Activated CD4-positive, alpha-beta T cell treated with anti-CD3 and anti-CD28 coated beads, Interleukin-2, amount 10 ng/mL, durations not matched to agents 7 days and 5 days (primary cell): ENCODE results near the gene CDK11A. TPM values are rescaled to one million over a fixed set of nuclear protein-coding genes. Genes with fewer than 3 reads are reported as not detected.
"Not testable (repeated sequence)": the region's sequence is repeated elsewhere in the genome, so short reads cannot be mapped to it uniquely, and the experiment has no call there.

Experiments
- CTCF ChIA-PET: fragments of 350-600 bp; sonication (Branson Sonifier 250); formaldehyde crosslinking; loops from one replicate; lab custom pipeline; 2021; ENCODE audit warnings: antibody characterized with exemption; lab: Charles Lee
- POLR2A ChIA-PET: fragments of 350-600 bp; sonication (Branson Sonifier 250); formaldehyde crosslinking; loops from one replicate; lab custom pipeline; 2021; ENCODE audit warnings: antibody characterized with exemption; lab: Charles Lee
- DNase-seq: peaks from one replicate; pipeline ENCODE4 v3.0.0-alpha.2; 2020
- H3K27ac Mint-ChIP-seq: one replicate; pipeline ENCODE4 v1.8.0; 2021; ENCODE audit warnings: mild to moderate bottlenecking, moderate library complexity, mixed read lengths
- H3K27me3 Mint-ChIP-seq: one replicate; pipeline ENCODE4 v1.8.0; 2021; ENCODE audit warnings: mixed read lengths
- H3K36me3 Mint-ChIP-seq: one replicate; pipeline ENCODE4 v1.8.0; 2021; ENCODE audit warnings: low read depth, mixed read lengths
- H3K4me1 Mint-ChIP-seq: one replicate; pipeline ENCODE4 v1.8.0; 2021; ENCODE audit warnings: mixed read lengths
- H3K4me3 Mint-ChIP-seq: one replicate; pipeline ENCODE4 v1.8.0; 2021; ENCODE audit warnings: mild to moderate bottlenecking, moderate library complexity, mixed read lengths
- H3K9me3 Mint-ChIP-seq: one replicate; pipeline ENCODE4 v1.8.0; 2021; ENCODE audit warnings: mixed read lengths
- total RNA-seq, 2 experiments: library from RNA; stranded (reverse); gene quantifications; one replicate each; pipeline ENCODE4 v1.2.3, GENCODE V29; 2021

Gene CDK11A
- total RNA-seq, 2 experiments from 2014 or later: 61.4 to 81.9 TPM

- DNase-seq: no peak
- H3K36me3 Mint-ChIP-seq: peaks cover 7% of the 10 kb centered on the region
- ChIA-PET CTCF (no interaction called here), POLR2A (no interaction called here)
- H3K9me3 Mint-ChIP-seq: no peaks in the 10 kb centered on the region
- H3K27ac Mint-ChIP-seq: no peak overlapping the region
- no peaks in the 10 kb centered on the region for H3K27me3 Mint-ChIP-seq
- H3K4me1 Mint-ChIP-seq: peaks cover 5% of the 10 kb centered on the region
- H3K4me3 Mint-ChIP-seq: no peak overlapping the region
These were observed 28.0 kb upstream of the CDK11A start for GRCh38 chr1:1752190-1752589.

GRCh38 chr1:1749941-1750340 lies 25.8 kb upstream of the CDK11A start:
- H3K4me1 Mint-ChIP-seq, CTCF ChIA-PET, H3K9me3 Mint-ChIP-seq, H3K4me3 Mint-ChIP-seq, DNase-seq, H3K36me3 Mint-ChIP-seq, POLR2A ChIA-PET, H3K27ac Mint-ChIP-seq, H3K27me3 Mint-ChIP-seq: not testable (repeated sequence)

- H3K9me3 Mint-ChIP-seq: no peaks in the 10 kb centered on the region
- H3K36me3 Mint-ChIP-seq: no peaks in the 10 kb centered on the region
- H3K4me3 Mint-ChIP-seq: no peak overlapping the region
- ChIA-PET CTCF (no interaction called here), POLR2A (no interaction called here)
- no peaks in the 10 kb centered on the region for H3K27me3 Mint-ChIP-seq
- peaks cover 5% of the 10 kb centered on the region for H3K4me1 Mint-ChIP-seq
- DNase-seq: no peak
- H3K27ac Mint-ChIP-seq: no peak overlapping the region
These were observed 24.6 kb upstream of the CDK11A start for GRCh38 chr1:1748686-1749321.

- DNase-seq, POLR2A ChIA-PET, H3K9me3 Mint-ChIP-seq, H3K4me1 Mint-ChIP-seq, H3K36me3 Mint-ChIP-seq, H3K27me3 Mint-ChIP-seq: not testable (repeated sequence)
- H3K27ac Mint-ChIP-seq: peak overlapping the region; percentile 86
- H3K4me3 Mint-ChIP-seq: peak overlapping the region; percentile 38
- CTCF ChIA-PET: interaction anchor here (0.7 kb wide), 1 partner anchor 163 kb away, joined by 3 read pairs; no protein-coding TSS in a partner anchor
These were observed 22.4 kb upstream of the CDK11A start for GRCh38 chr1:1746566-1746909.

- CTCF ChIA-PET: interaction anchor here (0.7 kb wide), 1 partner anchor 163 kb away, joined by 3 read pairs; no protein-coding TSS in a partner anchor
- Mint-ChIP-seq H3K27ac (peak overlapping the region; percentile 86), H3K4me3 (peak overlapping the region; percentile 38)
- H3K4me1 Mint-ChIP-seq, H3K9me3 Mint-ChIP-seq, POLR2A ChIA-PET, H3K36me3 Mint-ChIP-seq, H3K27me3 Mint-ChIP-seq: not testable (repeated sequence)
- DNase-seq: peak; percentile 78
These were observed 21.8 kb upstream of the CDK11A start for GRCh38 chr1:1745651-1746565.

GRCh38 chr1:1742529-1742928 lies 18.4 kb upstream of the CDK11A start:
- CTCF ChIA-PET: not testable (repeated sequence)
- POLR2A ChIA-PET: interaction anchor here (0.7 kb wide), 1 partner anchor 166 kb away, joined by 3 read pairs; no protein-coding TSS in a partner anchor

GRCh38 chr1:1741013-1741412 lies 16.9 kb upstream of the CDK11A start:
- CTCF ChIA-PET, H3K4me3 Mint-ChIP-seq, H3K36me3 Mint-ChIP-seq: not testable (repeated sequence)

More at GRCh38 chr1:1742529-1742928, 18.4 kb upstream of the CDK11A start:
- not testable (repeated sequence) for H3K4me3 Mint-ChIP-seq, DNase-seq, H3K36me3 Mint-ChIP-seq, H3K27ac Mint-ChIP-seq, H3K27me3 Mint-ChIP-seq, H3K9me3 Mint-ChIP-seq, H3K4me1 Mint-ChIP-seq

GRCh38 chr1:1738799-1739337 lies 14.7 kb upstream of the CDK11A start:
- POLR2A ChIA-PET, H3K9me3 Mint-ChIP-seq, H3K4me1 Mint-ChIP-seq, H3K4me3 Mint-ChIP-seq, CTCF ChIA-PET, DNase-seq, H3K27me3 Mint-ChIP-seq, H3K27ac Mint-ChIP-seq: not testable (repeated sequence)
- peaks cover 14% of the 10 kb centered on the region for H3K36me3 Mint-ChIP-seq

More at GRCh38 chr1:1741013-1741412, 16.9 kb upstream of the CDK11A start:
- H3K9me3 Mint-ChIP-seq, DNase-seq, H3K4me1 Mint-ChIP-seq, POLR2A ChIA-PET, H3K27me3 Mint-ChIP-seq, H3K27ac Mint-ChIP-seq: not testable (repeated sequence)

GRCh38 chr1:1737675-1738590 lies 13.8 kb upstream of the CDK11A start:
- POLR2A ChIA-PET: not testable (repeated sequence)

GRCh38 chr1:1732381-1732780 lies 8.2 kb upstream of the CDK11A start:
- ChIA-PET POLR2A (no interaction called here), CTCF (interaction anchor here (0.6 kb wide), 2 partner anchors 37 to 245 kb away, joined by 3 to 4 read pairs; no protein-coding TSS in a partner anchor)
- no peak for DNase-seq
- H3K36me3 Mint-ChIP-seq: peaks cover 30% of the 10 kb centered on the region
- no peaks in the 10 kb centered on the region for H3K27me3 Mint-ChIP-seq
- H3K4me3 Mint-ChIP-seq: no peak overlapping the region
- H3K9me3 Mint-ChIP-seq: no peaks in the 10 kb centered on the region
- H3K4me1 Mint-ChIP-seq: peaks cover 19% of the 10 kb centered on the region
- H3K27ac Mint-ChIP-seq: peak overlapping the region; percentile 62

More at GRCh38 chr1:1737675-1738590, 13.8 kb upstream of the CDK11A start:
- H3K9me3 Mint-ChIP-seq, H3K27me3 Mint-ChIP-seq, DNase-seq, H3K27ac Mint-ChIP-seq, H3K4me1 Mint-ChIP-seq, H3K4me3 Mint-ChIP-seq, CTCF ChIA-PET: not testable (repeated sequence)
- peaks cover 14% of the 10 kb centered on the region for H3K36me3 Mint-ChIP-seq

GRCh38 chr1:1730870-1731269 lies 6.7 kb upstream of the CDK11A start:
- no peaks in the 10 kb centered on the region for H3K9me3 Mint-ChIP-seq
- CTCF ChIA-PET: no interaction called here
- H3K4me3 Mint-ChIP-seq: no peak overlapping the region
- no peak for DNase-seq
- POLR2A ChIA-PET: no interaction called here
- peaks cover 27% of the 10 kb centered on the region for H3K4me1 Mint-ChIP-seq
- H3K27me3 Mint-ChIP-seq: no peaks in the 10 kb centered on the region
- H3K27ac Mint-ChIP-seq: peak overlapping the region; percentile 31
- H3K36me3 Mint-ChIP-seq: peaks cover 30% of the 10 kb centered on the region

- Mint-ChIP-seq H3K36me3 (peaks cover 27% of the 10 kb centered on the region), H3K4me1 (peaks cover 25% of the 10 kb centered on the region), H3K27ac (peak overlapping the region; percentile 100)
- DNase-seq, H3K9me3 Mint-ChIP-seq, H3K4me3 Mint-ChIP-seq, H3K27me3 Mint-ChIP-seq, CTCF ChIA-PET, POLR2A ChIA-PET: not testable (repeated sequence)
These were observed 6.1 kb upstream of the CDK11A start for GRCh38 chr1:1730230-1730629.
